ENCODE data around the gene SMYD1.

SMYD1 gene

DNA sequence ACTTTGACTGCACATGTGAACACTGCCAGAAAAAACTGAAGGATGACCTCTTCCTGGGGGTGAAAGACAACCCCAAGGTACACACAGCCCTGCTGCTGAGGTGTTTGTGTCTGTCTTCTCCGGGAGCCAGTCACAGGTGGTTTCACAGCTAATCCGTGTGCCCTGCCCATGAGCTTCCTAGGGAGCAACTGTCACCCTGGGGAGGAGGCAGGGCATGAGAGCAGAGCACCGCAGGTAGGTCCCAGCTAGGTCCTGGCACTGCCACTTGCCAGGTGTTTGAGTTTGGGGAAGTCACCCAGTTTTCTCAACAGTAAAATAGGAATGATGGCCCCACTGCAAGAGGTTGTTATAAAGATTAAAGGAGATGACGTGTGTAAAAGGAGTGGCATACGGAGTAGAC lies 29.1 kb downstream of the SMYD1 start:
- H3K27ac ChIP-seq: no peak overlapping the region
- TF ChIP-seq, protein P1, sequence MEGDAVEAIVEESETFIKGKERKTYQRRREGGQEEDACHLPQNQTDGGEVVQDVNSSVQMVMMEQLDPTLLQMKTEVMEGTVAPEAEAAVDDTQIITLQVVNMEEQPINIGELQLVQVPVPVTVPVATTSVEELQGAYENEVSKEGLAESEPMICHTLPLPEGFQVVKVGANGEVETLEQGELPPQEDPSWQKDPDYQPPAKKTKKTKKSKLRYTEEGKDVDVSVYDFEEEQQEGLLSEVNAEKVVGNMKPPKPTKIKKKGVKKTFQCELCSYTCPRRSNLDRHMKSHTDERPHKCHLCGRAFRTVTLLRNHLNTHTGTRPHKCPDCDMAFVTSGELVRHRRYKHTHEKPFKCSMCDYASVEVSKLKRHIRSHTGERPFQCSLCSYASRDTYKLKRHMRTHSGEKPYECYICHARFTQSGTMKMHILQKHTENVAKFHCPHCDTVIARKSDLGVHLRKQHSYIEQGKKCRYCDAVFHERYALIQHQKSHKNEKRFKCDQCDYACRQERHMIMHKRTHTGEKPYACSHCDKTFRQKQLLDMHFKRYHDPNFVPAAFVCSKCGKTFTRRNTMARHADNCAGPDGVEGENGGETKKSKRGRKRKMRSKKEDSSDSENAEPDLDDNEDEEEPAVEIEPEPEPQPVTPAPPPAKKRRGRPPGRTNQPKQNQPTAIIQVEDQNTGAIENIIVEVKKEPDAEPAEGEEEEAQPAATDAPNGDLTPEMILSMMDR (conservative IDR thresholded peaks at IDR 0.05): no peak
- TF ChIP-seq ZFX (IDR thresholded peaks at IDR 0.05): no peak

GRCh38 chr2:88097192-88097591 lies 29.6 kb downstream of the SMYD1 start:
- H3K27ac ChIP-seq: no peak overlapping the region
- TF ChIP-seq, protein P1 (conservative IDR thresholded peaks at IDR 0.05): no peak
- TF ChIP-seq ZFX (IDR thresholded peaks at IDR 0.05): no peak

GRCh38 chr2:88097891-88098557 lies 30.4 kb downstream of the SMYD1 start:
- no peak for TF ChIP-seq ZFX (IDR thresholded peaks at IDR 0.05)
- TF ChIP-seq, protein P1 (conservative IDR thresholded peaks at IDR 0.05): no peak

DNA sequence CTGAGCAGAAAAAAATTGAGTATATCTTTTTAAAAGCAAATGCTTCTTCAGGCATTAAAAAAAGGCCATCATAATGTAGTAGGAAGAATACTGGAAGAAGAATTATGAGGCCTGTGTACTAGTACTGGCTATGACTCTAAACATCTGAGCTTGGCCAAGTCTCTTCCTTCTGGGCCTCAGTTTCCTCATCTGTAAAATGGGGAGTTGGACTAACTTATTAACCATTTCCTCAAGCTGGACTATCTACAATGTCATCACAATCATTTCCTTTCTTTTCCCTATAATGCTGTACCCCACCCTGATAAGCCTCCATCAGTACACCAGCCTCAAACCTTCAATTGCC lies 30.9 kb downstream of the SMYD1 start:
- TF ChIP-seq ZFX (IDR thresholded peaks at IDR 0.05): no peak
- TF ChIP-seq, protein P1 (conservative IDR thresholded peaks at IDR 0.05): no peak
- H3K27ac ChIP-seq: no peak overlapping the region

More at GRCh38 chr2:88097891-88098557, 30.4 kb downstream of the SMYD1 start:
- no peak overlapping the region for H3K27ac ChIP-seq

GRCh38 chr2:88099798-88100488 lies 32.3 kb downstream of the SMYD1 start:
- H3K27ac ChIP-seq: no peak overlapping the region
- TF ChIP-seq, protein P1 (conservative IDR thresholded peaks at IDR 0.05): no peak
- no peak for TF ChIP-seq ZFX (IDR thresholded peaks at IDR 0.05)

GRCh38 chr2:88100489-88100858 lies 32.8 kb downstream of the SMYD1 start:
- H3K27ac ChIP-seq: no peak overlapping the region
- TF ChIP-seq, protein P1 (conservative IDR thresholded peaks at IDR 0.05): no peak
- no peak for TF ChIP-seq ZFX (IDR thresholded peaks at IDR 0.05)

DNA sequence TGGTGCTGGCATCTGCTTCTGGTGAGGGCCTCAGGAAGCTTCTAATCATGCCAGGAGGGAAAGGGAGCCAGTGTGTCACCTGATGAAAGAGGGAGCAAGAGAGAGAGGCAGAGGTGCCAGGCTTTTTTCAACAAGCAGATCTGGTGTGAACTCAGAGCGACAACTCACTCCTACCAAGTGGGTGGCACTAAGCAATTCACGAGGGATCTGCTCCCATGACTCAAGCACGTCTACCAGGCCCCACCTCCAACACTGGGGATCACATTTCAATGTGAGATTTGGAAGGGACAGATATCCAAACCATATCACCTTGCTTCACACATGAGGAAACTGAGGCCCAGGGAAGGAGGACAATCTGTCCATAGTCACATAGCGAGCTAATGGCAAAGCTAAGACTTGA lies 41.2 kb downstream of the SMYD1 start:
- TF ChIP-seq, protein P1 (conservative IDR thresholded peaks at IDR 0.05): no peak
- no peak for TF ChIP-seq ZFX (IDR thresholded peaks at IDR 0.05)

More for the DNA sequence above, 41.2 kb downstream of the SMYD1 start:
- no peak overlapping the region for H3K27ac ChIP-seq
